H1 (cell line): ENCODE measurements around the gene SKIL. TPM values are rescaled to one million over a fixed set of nuclear protein-coding genes. Genes with fewer than 3 reads are reported as not detected.

Source experiments
- CTCF ChIA-PET: fragments of 300-600 bp; sonication (Branson Sonifier 250); formaldehyde crosslinking; loops from one replicate; lab custom pipeline; 2021; ENCODE audit not compliant: partially characterized antibody; lab: Charles Lee
- POLR2A ChIA-PET: fragments of 300-600 bp; sonication (Branson Sonifier 250); formaldehyde crosslinking; loops from one replicate; lab custom pipeline; 2021; ENCODE audit warnings: inconsistent platforms; ENCODE audit not compliant: partially characterized antibody; lab: Charles Lee
- DNase-seq, 2 experiments: peaks; one replicate each; pipeline versions ENCODE4 v3.0.0 to v3.0.0-alpha.2; 2010 to 2022; ENCODE audit warnings: low spot score in 2 of 2, low read depth in 1 of 2, mixed read lengths in 1 of 2
- FAIRE-seq: peaks from 2 replicates; lab custom pipeline; 2011; peaks lifted over from hg19 to GRCh38; lab: Jason Lieb, UNC
- H2AFZ ChIP-seq: 2 replicates; pipeline ENCODE4 v1.8.1; 2012; ENCODE audit warnings: low read length, inconsistent platforms
- H2AK5ac ChIP-seq: 2 replicates; pipeline ENCODE4 v1.6.1; 2013; ENCODE audit warnings: low read depth, low read length
- H2BK120ac ChIP-seq: replicated peaks from 2 replicates; pipeline ENCODE3; 2013; ENCODE audit warnings: low read depth, low read length, inconsistent platforms
- H2BK12ac ChIP-seq: 2 replicates; pipeline ENCODE4 v1.6.1; 2013; ENCODE audit warnings: low read depth, low read length
- H2BK15ac ChIP-seq: 2 replicates; pipeline ENCODE4 v1.6.1; 2013; ENCODE audit warnings: low read length
- H2BK20ac ChIP-seq: 2 replicates; pipeline ENCODE4 v1.6.1; 2013; ENCODE audit warnings: low read length
- H2BK5ac ChIP-seq: 2 replicates; pipeline ENCODE4 v1.6.1; 2013; ENCODE audit warnings: low read depth, low read length
- H3K14ac ChIP-seq: 2 replicates; pipeline ENCODE4 v1.6.1; 2013; ENCODE audit warnings: inconsistent platforms; ENCODE audit not compliant: insufficient read length
- H3K18ac ChIP-seq: 2 replicates; pipeline ENCODE4 v1.6.1; 2013; ENCODE audit warnings: low read length; ENCODE audit errors: extremely low read depth
- H3K23ac ChIP-seq: 2 replicates; pipeline ENCODE4 v1.6.1; 2013; ENCODE audit warnings: inconsistent platforms; ENCODE audit not compliant: insufficient read length
- H3K23me2 ChIP-seq: 2 replicates; pipeline ENCODE4 v1.6.1; 2013; ENCODE audit warnings: low read depth, low read length
- H3K27ac ChIP-seq: 2 replicates; pipeline ENCODE4 v1.6.1; 2011; ENCODE audit warnings: low read depth, low read length, inconsistent platforms
- H3K27me3 ChIP-seq, 4 experiments: replicated peaks in 1 of 4; 1 replicate in 1 of 4; 2 replicates in 3 of 4; pipeline versions ENCODE4 v1.6.1 to v1.8.1; 2011 to 2013; ENCODE audit warnings: low read length in 3 of 4, mild to moderate bottlenecking in 3 of 4, inconsistent platforms in 2 of 4, mixed read lengths in 2 of 4, moderate library complexity in 1 of 4; ENCODE audit not compliant: control insufficient read depth in 3 of 4, insufficient read depth in 3 of 4; ENCODE audit errors: extremely low read depth in 1 of 4
- H3K36me3 ChIP-seq, 4 experiments: 2 replicates each; pipeline versions ENCODE4 v1.6.1 to v1.8.1; 2011 to 2013; ENCODE audit warnings: mild to moderate bottlenecking in 4 of 4, low read length in 3 of 4, moderate library complexity in 2 of 4, control low read depth in 1 of 4, inconsistent platforms in 1 of 4; ENCODE audit not compliant: insufficient read depth in 4 of 4, control insufficient read depth in 2 of 4
- H3K4ac ChIP-seq: replicated peaks from 2 replicates; pipeline ENCODE3; 2013; ENCODE audit warnings: low read length, low read depth, mixed read lengths, inconsistent platforms; ENCODE audit not compliant: insufficient read length
- H3K4me1 ChIP-seq, 4 experiments: replicated peaks in 1 of 4; 1 replicate in 1 of 4; 2 replicates in 3 of 4; pipeline versions ENCODE4 v1.6.1 to v1.8.1; 2011 to 2013; ENCODE audit warnings: low read length in 3 of 4, inconsistent platforms in 2 of 4, mixed read lengths in 1 of 4; ENCODE audit not compliant: insufficient read depth in 4 of 4, control insufficient read depth in 3 of 4
- H3K4me2 ChIP-seq, 2 experiments: 2 replicates each; pipeline versions ENCODE4 v1.6.1 to v1.8.1; 2011 to 2013; ENCODE audit warnings: low read depth in 2 of 2, low read length in 2 of 2, control low read depth in 1 of 2, inconsistent platforms in 1 of 2, mild to moderate bottlenecking in 1 of 2; ENCODE audit not compliant: insufficient read depth in 1 of 2
- H3K4me3 ChIP-seq, 4 experiments: fragments of 200-600, 300-600 bp in 1 of 4; sonication (generic), shearing (Covaris generic), sonication (Bioruptor Twin) in 1 of 4; 2 replicates each; pipeline versions ENCODE4 v1.5.1 to v1.8.1; 2011 to 2016; ENCODE audit warnings: low read length in 4 of 4, low read depth in 3 of 4, control low read depth in 2 of 4, inconsistent platforms in 2 of 4, mild to moderate bottlenecking in 2 of 4, mixed read lengths in 1 of 4, moderate library complexity in 1 of 4; ENCODE audit not compliant: insufficient read depth in 2 of 4; ENCODE audit errors: extremely low read depth in 1 of 4
- H3K56ac ChIP-seq: replicated peaks from 2 replicates; pipeline ENCODE3; 2013; ENCODE audit warnings: low read depth, mild to moderate bottlenecking, mixed read lengths, low read length, inconsistent platforms; ENCODE audit not compliant: insufficient read length
- H3K79me1 ChIP-seq: 2 replicates; pipeline ENCODE4 v1.6.1; 2013; ENCODE audit warnings: low read depth, low read length, control low read depth
- H3K79me2 ChIP-seq, 2 experiments: 2 replicates each; pipeline versions ENCODE4 v1.6.1 to v1.8.1; 2012 to 2013; ENCODE audit warnings: low read length in 2 of 2, mild to moderate bottlenecking in 2 of 2, inconsistent platforms in 1 of 2; ENCODE audit not compliant: insufficient read depth in 2 of 2, control insufficient read depth in 1 of 2
- H3K9ac ChIP-seq, 4 experiments: replicated peaks in 1 of 4; 1 replicate in 1 of 4; 2 replicates in 3 of 4; pipeline versions ENCODE4 v1.6.1 to v1.8.1; 2011 to 2013; ENCODE audit warnings: low read depth in 3 of 4, low read length in 3 of 4, control low read depth in 2 of 4, mild to moderate bottlenecking in 2 of 4, moderate library complexity in 2 of 4, inconsistent platforms in 1 of 4; ENCODE audit errors: extremely low read depth in 1 of 4
- H3K9me3 ChIP-seq, 2 experiments: 2 replicates each; pipeline versions ENCODE4 v1.6.1 to v1.8.1; 2012 to 2013; ENCODE audit warnings: mild to moderate bottlenecking in 2 of 2, moderate library complexity in 2 of 2, control low read depth in 1 of 2, inconsistent platforms in 1 of 2, low read depth in 1 of 2, low read length in 1 of 2, mixed read lengths in 1 of 2; ENCODE audit not compliant: insufficient read depth in 2 of 2
- H4K20me1 ChIP-seq, 2 experiments: replicated peaks in 1 of 2; 2 replicates each; pipeline versions ENCODE3 to v1.8.1; 2011 to 2013; ENCODE audit warnings: inconsistent platforms in 2 of 2, low read length in 2 of 2, mild to moderate bottlenecking in 1 of 2; ENCODE audit not compliant: insufficient read depth in 2 of 2, control insufficient read depth in 1 of 2
- H4K5ac ChIP-seq: 2 replicates; pipeline ENCODE4 v1.6.1; 2013; ENCODE audit warnings: low read length, low read depth, mixed read lengths, inconsistent platforms; ENCODE audit not compliant: insufficient read length
- H4K8ac ChIP-seq: 2 replicates; pipeline ENCODE4 v1.8.0; 2013; ENCODE audit warnings: mild to moderate bottlenecking, moderate library complexity, low read length, inconsistent platforms; ENCODE audit not compliant: insufficient read depth; ENCODE audit errors: extremely low read depth
- H4K91ac ChIP-seq: replicated peaks from 2 replicates; pipeline ENCODE3; 2013; ENCODE audit warnings: low read length, mixed read lengths, inconsistent platforms; ENCODE audit not compliant: insufficient read length
- CBX8 ChIP-seq: fragments of 300-800, 300-1000 bp; sonication (generic); IDR thresholded peaks from 2 replicates; pipeline ENCODE4 v1.7.1; 2016; ENCODE audit warnings: low read depth, low read length, borderline replicate concordance
- CREB1 ChIP-seq: IDR thresholded peaks from 2 replicates; pipeline ENCODE4 v1.6.1; 2012; ENCODE audit warnings: inconsistent platforms
- GTF2F1 ChIP-seq: IDR thresholded peaks from 2 replicates; pipeline ENCODE4 v1.6.1; 2012; ENCODE audit warnings: low read depth, low read length, improper control_type of control experiment, borderline replicate concordance
- RXRA ChIP-seq: IDR thresholded peaks from 2 replicates; pipeline ENCODE4 v1.6.1; 2011; ENCODE audit warnings: low read depth, mild to moderate bottlenecking, low read length, moderate library complexity; ENCODE audit not compliant: insufficient read depth
- microRNA-seq, 2 experiments: library from miRNA; unstranded; fragments of <30 nt; microRNA quantifications; one replicate each; pipeline versions ENCODE4 to v1.2.0, GENCODE V29; 2016 to 2020; ENCODE audit warnings: borderline microRNAs expressed in 2 of 2, borderline number of aligned reads in 2 of 2, borderline replicate concordance in 1 of 2
- polyA plus RNA-seq, 7 experiments: library from polyadenylated mRNA; depleted of rRNA in 3 of 7; stranded (reverse) in 5 of 7; unstranded in 2 of 7; fragments of >200 nt in 5 of 7; fragments of 200-250 nt in 2 of 7; gene quantifications; 1 replicate in 5 of 7; 2 replicates in 1 of 7; 4 replicates in 1 of 7; pipeline versions ENCODE4 v1.2.1 to v1.2.3, GENCODE V29; 2011 to 2013; ENCODE audit warnings: missing spikeins in 2 of 7, mixed read lengths in 2 of 7
- total RNA-seq: library from RNA; stranded (reverse); fragmentation: NEBNext Ultra II Directional; extraction: Animal tissue kit (Norgen Biotek cat#: 25700); gene quantifications from 2 replicates; pipeline ENCODE4 v1.2.1, GENCODE V29; 2021

The SKIL gene
- total and polyA plus RNA-seq, 2 of the 8 experiments (the other 6 are each of a cell fraction or from before 2014, with no cell fraction given): 13.2 to 277 TPM

GRCh38 chr3:170443457-170443856, 85.9 kb downstream of the SKIL start:
- no peak overlapping the region for H2BK120ac ChIP-seq
- no peaks in the 10 kb centered on the region for H3K4me1 ChIP-seq
- ChIA-PET POLR2A (no interaction called here), CTCF (interaction anchor here (0.6 to 4.3 kb wide), 3 partner anchors 31 to 368 kb away, joined by 3 to 20 read pairs (median 7); no protein-coding TSS in a partner anchor)
- H2BK12ac ChIP-seq: no peak overlapping the region
- H3K36me3 ChIP-seq: no peaks in the 10 kb centered on the region
- no peaks in the 10 kb centered on the region for H3K27me3 ChIP-seq
- no peak overlapping the region for H3K4ac ChIP-seq
- no peak overlapping the region for H3K18ac ChIP-seq
- DNase-seq (no peak), FAIRE-seq (no peak)
- H3K27ac ChIP-seq: no peak overlapping the region
- TF ChIP-seq CBX8: no peak
- TF ChIP-seq RXRA: no peak
- no peak for TF ChIP-seq GTF2F1
- no peak for TF ChIP-seq CREB1
- H2BK20ac ChIP-seq: no peak overlapping the region
- no peak overlapping the region for H4K91ac ChIP-seq
- no peak overlapping the region for H3K4me2 ChIP-seq
- H4K8ac ChIP-seq: no peak overlapping the region
- H3K79me2 ChIP-seq: no peaks in the 10 kb centered on the region
- no peaks in the 10 kb centered on the region for H3K9me3 ChIP-seq
- no peaks in the 10 kb centered on the region for H3K79me1 ChIP-seq
- H3K23me2 ChIP-seq: no peaks in the 10 kb centered on the region
- no peak overlapping the region for H3K23ac ChIP-seq
- no peak overlapping the region for H2BK5ac ChIP-seq
- no peak overlapping the region for H3K9ac ChIP-seq
- H4K20me1 ChIP-seq: no peaks in the 10 kb centered on the region
- no peak overlapping the region for H4K5ac ChIP-seq
- no peak overlapping the region for H3K56ac ChIP-seq
- H3K4me3 ChIP-seq: no peak overlapping the region
- no peak overlapping the region for H3K14ac ChIP-seq
- H2AK5ac ChIP-seq: no peak overlapping the region
- no peak overlapping the region for H2BK15ac ChIP-seq
- H2AFZ ChIP-seq: no peak overlapping the region

Small RNA genes within 50 kb of the gene (microRNA-seq; reads per million reads assigned to microRNA genes)
- 0 reads per million in 2 experiments for gene MIR6828

Other genes with a start within 250 kb of the SKIL start
- gene PHC3, start 176.0 kb upstream of the SKIL start, total RNA-seq: 18.5 and 26.4 TPM in 2 replicates
- gene PHC3, start 176.0 kb upstream of the SKIL start, polyA plus RNA-seq (2011; rRNA removed): 19.0 and 29.2 TPM in 2 replicates
- gene PRKCI, start 135.3 kb upstream of the SKIL start, total RNA-seq: 84.4 and 100.0 TPM in 2 replicates
- 19.1 and 24.3 TPM in 2 replicates for gene PRKCI, start 135.3 kb upstream of the SKIL start, polyA plus RNA-seq (2011; rRNA removed)
- 10.5 and 12.5 TPM in 2 replicates for gene CLDN11, start 61.2 kb downstream of the SKIL start, total RNA-seq
- gene CLDN11, start 61.2 kb downstream of the SKIL start, polyA plus RNA-seq (2011; rRNA removed): 4.8 and 8.1 TPM in 2 replicates
- gene SLC7A14, start 228.4 kb downstream of the SKIL start, total RNA-seq: 0.95 and 2.4 TPM in 2 replicates
- 0.21 and 0.52 TPM in 2 replicates for gene SLC7A14, start 228.4 kb downstream of the SKIL start, polyA plus RNA-seq (2011; rRNA removed)